ENCODE results near the gene SBF2. TPM values are rescaled to one million over a fixed set of nuclear protein-coding genes. Genes with fewer than 3 reads are reported as not detected.

Gene SBF2
- total and polyA plus RNA-seq, 2 of the 13 experiments (the other 11 are each of a cell fraction or from before 2014, with no cell fraction given), result 24.0 to 45.8 TPM

DNA sequence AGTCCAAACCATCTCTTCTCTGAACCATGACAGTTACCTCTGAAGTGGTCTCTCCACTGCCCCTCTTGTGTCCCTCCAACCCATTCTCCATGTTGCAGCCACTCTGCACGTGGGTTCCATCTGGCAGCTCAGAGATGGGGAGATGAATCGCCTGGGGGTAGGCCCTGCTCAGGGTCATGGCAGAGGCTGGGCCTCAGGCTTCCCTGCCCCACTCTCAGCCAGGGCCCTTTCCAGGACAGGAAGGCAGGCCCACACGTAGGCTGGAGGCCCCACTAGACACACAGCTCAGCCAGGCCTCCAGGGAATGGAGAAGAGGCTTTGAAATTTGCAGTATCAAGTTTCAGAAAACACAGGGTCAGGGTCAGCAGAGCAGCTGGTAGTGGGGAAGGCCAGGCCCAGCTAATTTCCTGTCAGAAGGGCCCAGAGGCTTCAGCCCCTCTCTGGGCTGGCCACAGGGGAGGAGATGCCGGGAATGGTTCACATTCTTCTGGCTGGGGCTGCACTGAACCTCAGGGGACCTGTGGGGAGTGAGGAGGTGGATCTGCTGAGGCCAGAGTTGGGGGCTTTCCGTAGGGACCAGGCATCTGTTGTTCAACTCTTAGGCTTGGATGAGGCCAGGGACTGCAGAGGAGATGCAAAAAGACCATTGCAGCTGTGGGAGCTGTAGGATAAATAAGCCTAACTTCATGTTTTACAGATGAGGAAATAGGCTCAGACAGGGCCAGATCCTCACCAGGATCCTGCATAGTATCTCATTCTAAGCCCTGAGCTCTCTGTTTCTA is 528.5 kb downstream of the SBF2 start (continued):
- TF ChIP-seq ZBTB40 (IDR thresholded peaks at IDR 0.05), result no peak
- peak; percentile 68; the same call in 1 of the 2 replicates for TF ChIP-seq ZBTB40 (CRISPR knock-in tag; IDR thresholded peaks at IDR 0.05)
- peak; percentile 55; the same call in 1 of the 2 replicates for TF ChIP-seq JUN (CRISPR knock-in tag; IDR thresholded peaks at IDR 0.05)
- TF ChIP-seq UBTF (CRISPR knock-in tag; IDR thresholded peaks at IDR 0.05), result peak; percentile 93
- TF ChIP-seq, protein P1, sequence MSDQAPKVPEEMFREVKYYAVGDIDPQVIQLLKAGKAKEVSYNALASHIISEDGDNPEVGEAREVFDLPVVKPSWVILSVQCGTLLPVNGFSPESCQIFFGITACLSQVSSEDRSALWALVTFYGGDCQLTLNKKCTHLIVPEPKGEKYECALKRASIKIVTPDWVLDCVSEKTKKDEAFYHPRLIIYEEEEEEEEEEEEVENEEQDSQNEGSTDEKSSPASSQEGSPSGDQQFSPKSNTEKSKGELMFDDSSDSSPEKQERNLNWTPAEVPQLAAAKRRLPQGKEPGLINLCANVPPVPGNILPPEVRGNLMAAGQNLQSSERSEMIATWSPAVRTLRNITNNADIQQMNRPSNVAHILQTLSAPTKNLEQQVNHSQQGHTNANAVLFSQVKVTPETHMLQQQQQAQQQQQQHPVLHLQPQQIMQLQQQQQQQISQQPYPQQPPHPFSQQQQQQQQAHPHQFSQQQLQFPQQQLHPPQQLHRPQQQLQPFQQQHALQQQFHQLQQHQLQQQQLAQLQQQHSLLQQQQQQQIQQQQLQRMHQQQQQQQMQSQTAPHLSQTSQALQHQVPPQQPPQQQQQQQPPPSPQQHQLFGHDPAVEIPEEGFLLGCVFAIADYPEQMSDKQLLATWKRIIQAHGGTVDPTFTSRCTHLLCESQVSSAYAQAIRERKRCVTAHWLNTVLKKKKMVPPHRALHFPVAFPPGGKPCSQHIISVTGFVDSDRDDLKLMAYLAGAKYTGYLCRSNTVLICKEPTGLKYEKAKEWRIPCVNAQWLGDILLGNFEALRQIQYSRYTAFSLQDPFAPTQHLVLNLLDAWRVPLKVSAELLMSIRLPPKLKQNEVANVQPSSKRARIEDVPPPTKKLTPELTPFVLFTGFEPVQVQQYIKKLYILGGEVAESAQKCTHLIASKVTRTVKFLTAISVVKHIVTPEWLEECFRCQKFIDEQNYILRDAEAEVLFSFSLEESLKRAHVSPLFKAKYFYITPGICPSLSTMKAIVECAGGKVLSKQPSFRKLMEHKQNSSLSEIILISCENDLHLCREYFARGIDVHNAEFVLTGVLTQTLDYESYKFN (CRISPR knock-in tag; conservative IDR thresholded peaks at IDR 0.05), result peak; percentile 98
- TF ChIP-seq SMAD1 (CRISPR knock-in tag; IDR thresholded peaks at IDR 0.05; ENCODE audit: borderline replicate concordance, low read depth), result no peak; the same call in 1 of the 2 replicates
- TF ChIP-seq ZSCAN22 (CRISPR knock-in tag; IDR thresholded peaks at IDR 0.05), result peak; percentile 27; the same call in 1 of the 2 replicates
- 0 out of 2 replicates have a peak, but pooled peaks have one; percentile 57 for TF ChIP-seq ZNF317 (CRISPR knock-in tag; IDR thresholded peaks at IDR 0.05)
- no peak for TF ChIP-seq MLLT10 (CRISPR knock-in tag; IDR thresholded peaks at IDR 0.05)
- TF ChIP-seq, protein P2, sequence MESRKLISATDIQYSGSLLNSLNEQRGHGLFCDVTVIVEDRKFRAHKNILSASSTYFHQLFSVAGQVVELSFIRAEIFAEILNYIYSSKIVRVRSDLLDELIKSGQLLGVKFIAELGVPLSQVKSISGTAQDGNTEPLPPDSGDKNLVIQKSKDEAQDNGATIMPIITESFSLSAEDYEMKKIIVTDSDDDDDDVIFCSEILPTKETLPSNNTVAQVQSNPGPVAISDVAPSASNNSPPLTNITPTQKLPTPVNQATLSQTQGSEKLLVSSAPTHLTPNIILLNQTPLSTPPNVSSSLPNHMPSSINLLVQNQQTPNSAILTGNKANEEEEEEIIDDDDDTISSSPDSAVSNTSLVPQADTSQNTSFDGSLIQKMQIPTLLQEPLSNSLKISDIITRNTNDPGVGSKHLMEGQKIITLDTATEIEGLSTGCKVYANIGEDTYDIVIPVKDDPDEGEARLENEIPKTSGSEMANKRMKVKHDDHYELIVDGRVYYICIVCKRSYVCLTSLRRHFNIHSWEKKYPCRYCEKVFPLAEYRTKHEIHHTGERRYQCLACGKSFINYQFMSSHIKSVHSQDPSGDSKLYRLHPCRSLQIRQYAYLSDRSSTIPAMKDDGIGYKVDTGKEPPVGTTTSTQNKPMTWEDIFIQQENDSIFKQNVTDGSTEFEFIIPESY (CRISPR knock-in tag; IDR thresholded peaks at IDR 0.05), result 0 out of 2 replicates have a peak, but pooled peaks have one; percentile 18
- peak; percentile 96 for TF ChIP-seq ZFY (CRISPR knock-in tag; IDR thresholded peaks at IDR 0.05)
